Activated CD8-positive, alpha-beta memory T cell treated with anti-CD3 and anti-CD28 coated beads, Interleukin-2, amount 10 ng/mL, durations not matched to agents 7 days and 5 days (primary cell): Measurements from ENCODE around the gene KRTAP1-3. TPM values are rescaled to one million over a fixed set of nuclear protein-coding genes. Genes with fewer than 3 reads are reported as not detected.

Experiments used
- ATAC-seq: fragments of 150-1000 bp; cut with Tn5 transposase; one replicate; pipeline ENCODE4 v1.10.0; 2021; ENCODE audit warnings: moderate library complexity
- CTCF ChIA-PET: fragments of 350-600 bp; sonication (Branson Sonifier 250); formaldehyde crosslinking; loops from one replicate; lab custom pipeline; 2021; ENCODE audit warnings: antibody characterized with exemption; lab: Charles Lee
- DNase-seq: peaks from one replicate; pipeline ENCODE4 v3.0.0-alpha.2; 2020
- H3K27ac Mint-ChIP-seq: one replicate; pipeline ENCODE4 v1.8.0; 2021; ENCODE audit warnings: mild to moderate bottlenecking, mixed read lengths
- H3K27me3 Mint-ChIP-seq: one replicate; pipeline ENCODE4 v1.8.0; 2021; ENCODE audit warnings: mixed read lengths
- H3K36me3 Mint-ChIP-seq: one replicate; pipeline ENCODE4 v1.8.0; 2021; ENCODE audit warnings: mild to moderate bottlenecking, mixed read lengths
- H3K4me1 Mint-ChIP-seq: one replicate; pipeline ENCODE4 v1.8.0; 2021; ENCODE audit warnings: mixed read lengths
- H3K4me3 Mint-ChIP-seq: one replicate; pipeline ENCODE4 v1.8.0; 2021; ENCODE audit warnings: mild to moderate bottlenecking, moderate library complexity, mixed read lengths
- H3K9me3 Mint-ChIP-seq: one replicate; pipeline ENCODE4 v1.8.0; 2022; ENCODE audit warnings: low read depth, mixed read lengths
- total RNA-seq, 2 experiments: library from RNA; stranded (reverse); gene quantifications; one replicate each; pipeline ENCODE4 v1.2.3, GENCODE V29; 2021

Gene KRTAP1-3
- total RNA-seq, 2 experiments from 2014 or later = not detected

GRCh38 chr17:40993084-40993483 lies 41.6 kb downstream of the KRTAP1-3 start:
- no peaks in the 10 kb centered on the region for H3K4me1 Mint-ChIP-seq
- no peak overlapping the region for H3K27ac Mint-ChIP-seq
- H3K36me3 Mint-ChIP-seq = no peaks in the 10 kb centered on the region
- no peak for ATAC-seq
- H3K9me3 Mint-ChIP-seq = no peaks in the 10 kb centered on the region
- CTCF ChIA-PET = no interaction called here
- H3K27me3 Mint-ChIP-seq = peaks cover 57% of the 10 kb centered on the region
- H3K4me3 Mint-ChIP-seq = no peak overlapping the region
- no peak for DNase-seq

DNA sequence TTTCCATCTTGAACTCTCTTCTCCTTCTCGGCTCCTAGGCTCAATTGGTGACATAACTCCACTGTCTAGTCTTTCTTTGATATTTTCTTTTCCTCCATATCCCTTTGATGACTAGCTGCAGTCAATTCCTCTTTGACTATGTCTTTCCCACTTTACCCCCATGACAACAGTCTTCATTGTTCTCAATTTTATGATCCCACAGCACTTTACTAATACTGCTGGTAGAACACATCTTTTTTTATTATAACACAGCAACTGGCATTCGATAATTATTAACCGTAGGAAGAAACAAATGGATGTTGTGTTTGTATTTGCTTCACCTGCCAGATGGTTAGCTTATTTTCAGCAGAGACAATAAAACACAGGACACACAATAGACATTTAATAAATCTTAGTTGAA lies 42.0 kb downstream of the KRTAP1-3 start:
- CTCF ChIA-PET = no interaction called here
- H3K27ac Mint-ChIP-seq = no peak overlapping the region
- no peak for ATAC-seq
- H3K4me1 Mint-ChIP-seq = no peaks in the 10 kb centered on the region
- no peaks in the 10 kb centered on the region for H3K36me3 Mint-ChIP-seq
- no peaks in the 10 kb centered on the region for H3K9me3 Mint-ChIP-seq
- no peak overlapping the region for H3K4me3 Mint-ChIP-seq
- peaks cover 55% of the 10 kb centered on the region for H3K27me3 Mint-ChIP-seq
- no peak for DNase-seq

GRCh38 chr17:40986920-40987319 lies 47.8 kb downstream of the KRTAP1-3 start:
- DNase-seq (no peak), ATAC-seq (no peak)
- no peak overlapping the region for H3K27ac Mint-ChIP-seq

DNA sequence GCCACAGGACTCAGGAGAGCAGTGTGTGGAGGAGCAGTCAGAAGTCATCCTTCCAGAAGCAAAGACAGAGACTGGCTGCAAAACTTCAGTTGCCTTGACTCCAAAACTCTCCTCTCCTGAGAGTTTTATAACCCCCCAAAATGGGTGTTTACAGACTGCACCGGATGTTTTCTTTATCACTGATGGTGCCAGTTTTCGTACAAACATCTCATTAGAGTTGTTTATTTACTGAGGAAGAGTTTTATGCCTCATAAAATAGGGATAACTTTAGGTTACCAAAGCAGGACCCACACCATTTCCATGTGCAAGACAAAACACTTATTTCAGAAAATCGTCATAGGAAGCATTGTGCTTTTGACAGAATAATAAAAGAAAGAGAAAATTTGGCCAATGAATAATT lies 50.4 kb downstream of the KRTAP1-3 start, which contains the start of gene KRT40:
Gene KRT40, minus strand, starts transcription at position 101 of the 400 bp plus-strand sequence. Its CDS starts 53 bp downstream, at position 48.
- no peak within 1 kb of the TSS for H3K27ac Mint-ChIP-seq
- no peaks in the 10 kb centered on the region for H3K36me3 Mint-ChIP-seq
- peaks cover 33% of the 10 kb centered on the region for H3K27me3 Mint-ChIP-seq
- CTCF ChIA-PET = no interaction called here
- ATAC-seq = no peak
- H3K9me3 Mint-ChIP-seq = no peaks in the 10 kb centered on the region
- H3K4me3 Mint-ChIP-seq = no peak within 1 kb of the TSS
- no peaks in the 10 kb centered on the region for H3K4me1 Mint-ChIP-seq
- DNase-seq = no peak

More at GRCh38 chr17:40986920-40987319, 47.8 kb downstream of the KRTAP1-3 start:
- CTCF ChIA-PET = no interaction called here
- H3K4me3 Mint-ChIP-seq = no peak overlapping the region
- no peaks in the 10 kb centered on the region for H3K9me3 Mint-ChIP-seq
- H3K36me3 Mint-ChIP-seq = no peaks in the 10 kb centered on the region
- peaks cover 46% of the 10 kb centered on the region for H3K27me3 Mint-ChIP-seq
- no peaks in the 10 kb centered on the region for H3K4me1 Mint-ChIP-seq

Other genes starting within 250 kb of the KRTAP1-3 start
- gene KRT28, start 234.9 kb downstream of the KRTAP1-3 start, total RNA-seq = not detected
- 10 to 100 TPM; 19.2 to 33.7 TPM for gene KRT10, start 212.3 kb downstream of the KRTAP1-3 start, total RNA-seq
- not detected for gene KRT12, start 167.7 kb downstream of the KRTAP1-3 start, total RNA-seq
- gene KRT20, start 149.6 kb downstream of the KRTAP1-3 start, total RNA-seq = not detected
- gene KRT23, start 97.2 kb downstream of the KRTAP1-3 start, total RNA-seq = not detected
- gene KRT39, start 67.9 kb downstream of the KRTAP1-3 start, total RNA-seq = not detected
- not detected for gene KRT40, start 50.5 kb downstream of the KRTAP1-3 start, total RNA-seq
- gene KRTAP3-3, start 40.7 kb downstream of the KRTAP1-3 start, total RNA-seq = not detected
- gene KRTAP3-2, start 35.0 kb downstream of the KRTAP1-3 start, total RNA-seq = not detected
- not detected for gene KRTAP3-1, start 25.7 kb downstream of the KRTAP1-3 start, total RNA-seq
- gene KRTAP1-5, start 7.7 kb downstream of the KRTAP1-3 start, total RNA-seq = not detected
- gene KRTAP1-4, start 4.7 kb downstream of the KRTAP1-3 start, total RNA-seq = not detected
- not detected for gene KRTAP1-1, start 6.6 kb upstream of the KRTAP1-3 start, total RNA-seq
- gene KRTAP2-1, start 12.4 kb upstream of the KRTAP1-3 start, total RNA-seq = not detected
- gene KRTAP2-2, start 20.4 kb upstream of the KRTAP1-3 start, total RNA-seq = not detected
- gene KRTAP2-3, start 25.2 kb upstream of the KRTAP1-3 start, total RNA-seq = not detected
- gene KRTAP2-4, start 31.0 kb upstream of the KRTAP1-3 start, total RNA-seq = not detected
- gene KRTAP4-7, start 49.3 kb upstream of the KRTAP1-3 start, total RNA-seq = not detected
- gene KRTAP4-8, start 63.3 kb upstream of the KRTAP1-3 start, total RNA-seq = not detected
- not detected for gene KRTAP4-16, start 67.3 kb upstream of the KRTAP1-3 start, total RNA-seq
- not detected for gene KRTAP4-9, start 70.5 kb upstream of the KRTAP1-3 start, total RNA-seq
- gene KRTAP4-11, start 83.5 kb upstream of the KRTAP1-3 start, total RNA-seq = not detected
- not detected for gene KRTAP4-12, start 89.3 kb upstream of the KRTAP1-3 start, total RNA-seq
- not detected for gene KRTAP4-6, start 105.7 kb upstream of the KRTAP1-3 start, total RNA-seq
- not detected for gene KRTAP4-5, start 115.0 kb upstream of the KRTAP1-3 start, total RNA-seq
- gene KRTAP4-4, start 125.9 kb upstream of the KRTAP1-3 start, total RNA-seq = not detected
- not detected for gene KRTAP4-3, start 133.3 kb upstream of the KRTAP1-3 start, total RNA-seq
- not detected for gene KRTAP4-2, start 143.3 kb upstream of the KRTAP1-3 start, total RNA-seq
- gene KRTAP4-1, start 150.0 kb upstream of the KRTAP1-3 start, total RNA-seq = not detected
- not detected for gene KRTAP9-1, start 155.0 kb upstream of the KRTAP1-3 start, total RNA-seq
- not detected for gene KRTAP9-2, start 191.8 kb upstream of the KRTAP1-3 start, total RNA-seq
- gene KRTAP9-3, start 197.6 kb upstream of the KRTAP1-3 start, total RNA-seq = not detected
- not detected for gene KRTAP9-8, start 203.1 kb upstream of the KRTAP1-3 start, total RNA-seq
- gene KRTAP9-4, start 214.8 kb upstream of the KRTAP1-3 start, total RNA-seq = not detected
- not detected for gene KRTAP9-9, start 220.5 kb upstream of the KRTAP1-3 start, total RNA-seq
- gene KRTAP9-6, start 230.5 kb upstream of the KRTAP1-3 start, total RNA-seq = not detected
- gene KRTAP9-7, start 240.8 kb upstream of the KRTAP1-3 start, total RNA-seq = not detected